GM21381 (cell line): ENCODE measurements around the gene TNS1.
"Not testable (repeated sequence)": the region's sequence is repeated elsewhere in the genome, so short reads cannot be mapped to it uniquely, and the experiment has no call there.

ENCODE experiments used
- ATAC-seq: cut with Tn5 transposase; IDR thresholded peaks from one replicate; pipeline ENCODE4 v1.9.1; 2021; ENCODE audit warnings: mild to moderate bottlenecking, moderate library complexity; ENCODE audit not compliant: unreplicated experiment

The TNS1 gene

GRCh38 chr2:218002845-218003180 lies at the start of gene TNS1:
Gene TNS1 (minus strand): TSS chr2:218002995. CDS start chr2:218002872, 123 bp downstream.
- ATAC-seq = no peak

- ATAC-seq = no peak
These were observed 49.1 kb upstream of the TNS1 start for GRCh38 chr2:218051903-218052302.

DNA sequence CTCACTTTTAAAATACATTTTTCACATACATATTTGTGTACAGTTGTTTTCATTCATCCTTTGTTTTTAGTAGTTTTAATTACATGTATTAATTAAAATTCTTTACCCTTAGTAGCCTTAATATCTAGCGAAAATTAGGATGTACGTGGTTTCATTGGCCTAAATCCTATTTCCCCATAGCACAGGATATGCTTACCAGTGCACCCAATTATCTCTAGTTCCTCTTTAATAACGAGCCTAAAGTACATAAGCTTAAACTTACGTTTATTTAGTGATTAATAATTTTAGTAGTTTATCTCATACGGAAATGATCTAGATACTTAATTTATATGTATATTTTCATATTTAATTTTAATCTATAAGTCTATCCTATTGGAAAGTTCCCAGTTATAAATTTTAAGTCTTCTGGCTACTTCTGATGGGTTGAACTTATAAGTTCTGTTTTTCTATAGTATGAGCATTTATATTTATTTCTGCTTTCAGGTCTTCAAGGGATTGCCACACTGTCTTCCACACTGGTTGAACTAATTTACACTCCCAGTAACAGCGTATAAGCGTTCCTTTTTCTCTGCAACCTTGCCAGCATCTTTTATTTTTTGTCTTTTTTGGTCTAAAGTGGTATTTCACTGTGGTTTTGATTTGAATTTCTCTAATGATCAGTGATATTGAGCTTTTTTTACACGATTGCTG lies 44.9 kb upstream of the TNS1 start:
- ATAC-seq = no peak

DNA sequence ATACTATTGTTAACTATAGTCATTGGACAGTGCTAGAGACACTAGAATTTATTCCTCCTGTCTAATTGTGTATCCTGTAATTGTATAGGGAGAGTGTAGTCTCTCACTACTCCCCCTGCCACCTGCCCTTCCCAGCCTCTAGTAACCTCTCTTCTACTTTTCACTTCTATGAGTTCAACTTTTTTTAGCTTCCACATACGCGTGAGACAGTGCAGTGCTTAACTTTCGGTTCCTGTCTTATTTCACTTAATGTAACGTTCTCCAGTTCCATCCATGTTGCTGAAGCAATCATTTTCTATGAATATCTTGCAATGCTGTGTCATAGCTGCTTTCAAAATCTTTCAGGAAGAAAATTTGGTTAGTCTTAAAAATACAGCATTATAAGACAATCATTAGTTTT lies 43.4 kb upstream of the TNS1 start:
- peak; percentile 87 for ATAC-seq

GRCh38 chr2:218044599-218044998 lies 41.8 kb upstream of the TNS1 start:
- not testable (repeated sequence) for ATAC-seq

GRCh38 chr2:218043701-218044109 lies 40.9 kb upstream of the TNS1 start:
- no peak for ATAC-seq

GRCh38 chr2:218043100-218043499 lies 40.3 kb upstream of the TNS1 start:
- no peak for ATAC-seq

DNA sequence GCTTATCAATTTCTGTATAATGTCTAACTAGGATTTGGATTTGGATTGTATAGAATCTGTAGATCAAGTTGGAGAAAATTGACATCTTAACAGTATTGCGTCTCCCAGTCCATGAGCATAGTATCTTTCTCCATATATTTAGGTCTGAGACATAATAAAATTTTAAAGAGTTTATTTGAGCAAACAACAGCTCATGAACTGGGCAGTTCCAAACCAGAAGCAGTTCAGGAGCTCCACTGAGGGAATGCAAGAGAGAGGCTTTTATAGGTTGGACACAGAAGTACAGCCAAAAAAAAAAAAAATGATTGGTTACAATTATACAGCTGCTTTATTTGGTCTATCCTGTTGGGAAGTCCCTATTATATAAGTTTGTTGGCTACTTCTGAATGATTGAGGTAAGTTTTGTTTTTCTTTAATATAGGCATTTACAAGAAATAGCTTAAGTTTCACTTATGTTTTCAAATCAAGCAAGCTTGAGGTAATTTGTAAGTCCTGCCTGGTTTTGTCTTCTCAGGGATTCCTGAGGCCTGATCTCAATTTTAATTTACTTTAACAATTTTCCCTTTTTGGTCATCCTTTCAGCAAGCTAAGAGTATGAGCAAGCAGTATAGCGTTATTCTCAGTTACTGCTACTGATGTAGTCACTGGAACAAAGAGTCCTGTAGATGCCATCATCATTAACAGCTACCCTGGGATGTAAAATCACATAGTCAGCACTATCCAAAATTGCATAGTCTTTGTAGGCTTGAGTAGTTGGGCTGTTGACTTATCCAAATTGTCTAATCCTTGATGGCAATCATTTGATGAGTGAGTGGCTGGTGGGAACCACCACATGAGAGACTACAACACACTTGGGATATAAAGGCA lies 38.7 kb upstream of the TNS1 start:
- no peak for ATAC-seq

DNA sequence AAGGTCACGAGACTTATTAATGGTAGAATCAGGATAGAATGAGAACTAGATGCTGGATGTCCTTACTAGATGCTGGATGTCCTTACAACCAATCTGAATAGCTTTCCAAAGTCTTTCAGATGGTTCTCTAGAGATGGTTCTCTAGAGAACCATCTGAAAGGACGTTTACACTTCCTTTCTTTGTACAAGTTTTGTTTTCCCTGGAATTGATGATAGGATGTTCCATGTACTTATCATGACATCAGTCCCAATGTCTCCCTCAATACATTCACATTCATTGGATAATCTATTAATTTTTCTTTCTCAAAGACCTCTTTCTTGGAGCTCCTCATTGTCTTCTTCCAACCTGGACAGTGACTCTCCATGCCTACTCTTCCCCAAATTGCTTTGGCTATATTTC lies 38.1 kb upstream of the TNS1 start:
- no peak for ATAC-seq

DNA sequence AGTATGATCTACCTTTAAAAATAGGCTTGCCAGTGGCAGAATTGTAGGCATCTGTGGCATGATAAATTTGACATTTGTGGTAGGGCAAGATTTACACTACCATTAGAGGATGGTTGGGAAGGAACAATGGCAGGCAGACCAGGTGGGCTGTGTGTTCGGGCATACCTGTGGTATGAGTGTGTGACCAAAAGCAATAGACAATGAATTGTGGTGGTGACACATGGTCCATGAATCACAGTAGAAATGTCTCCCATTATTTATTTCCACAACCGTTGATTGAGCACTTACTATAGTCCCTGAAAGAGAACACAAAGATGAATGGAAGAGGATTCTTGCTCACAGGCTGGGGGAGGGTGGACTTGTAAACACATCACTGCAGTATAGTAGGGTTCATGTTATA lies 36.4 kb upstream of the TNS1 start:
- no peak for ATAC-seq

GRCh38 chr2:218036371-218036770 lies 33.6 kb upstream of the TNS1 start:
- no peak for ATAC-seq

GRCh38 chr2:218035463-218036100 lies 32.8 kb upstream of the TNS1 start:
- no peak for ATAC-seq

DNA sequence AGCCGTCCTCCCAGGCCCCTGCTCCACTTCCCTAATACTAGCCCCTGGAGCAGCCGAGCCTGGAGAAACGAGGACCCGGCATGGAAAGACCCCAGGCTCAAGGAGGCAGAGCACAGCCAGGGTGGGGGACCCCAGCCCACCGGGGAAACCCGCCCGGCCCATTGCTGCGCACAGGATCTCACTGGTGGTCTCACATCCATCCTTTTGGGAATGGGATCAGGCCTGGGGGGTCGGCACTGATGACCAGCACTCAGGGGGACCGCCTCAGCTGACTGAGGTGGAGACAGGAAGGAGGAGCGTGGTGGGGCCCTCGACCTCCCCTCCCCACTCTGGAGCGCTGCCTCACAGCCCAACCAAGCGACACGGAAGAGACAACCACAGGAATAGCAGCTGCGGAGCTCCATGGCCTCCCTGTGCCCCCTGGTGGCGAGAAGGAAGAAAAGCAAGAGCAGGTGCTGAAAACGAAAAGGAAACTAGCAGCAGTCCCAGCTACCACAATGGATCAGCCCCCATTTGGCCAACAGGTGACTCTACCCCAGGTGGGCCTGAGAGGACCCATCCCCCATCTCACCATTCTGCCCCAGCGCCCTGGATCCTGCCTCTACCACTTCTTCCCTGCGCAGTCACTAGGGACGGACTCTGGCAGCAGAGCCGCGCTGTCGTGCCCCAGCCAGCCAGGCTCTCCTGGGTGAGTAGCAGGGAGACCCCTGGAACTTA lies 31.9 kb upstream of the TNS1 start:
- ATAC-seq = peak; percentile 87

GRCh38 chr2:218033590-218034496 lies 31.0 kb upstream of the TNS1 start:
- no peak for ATAC-seq

DNA sequence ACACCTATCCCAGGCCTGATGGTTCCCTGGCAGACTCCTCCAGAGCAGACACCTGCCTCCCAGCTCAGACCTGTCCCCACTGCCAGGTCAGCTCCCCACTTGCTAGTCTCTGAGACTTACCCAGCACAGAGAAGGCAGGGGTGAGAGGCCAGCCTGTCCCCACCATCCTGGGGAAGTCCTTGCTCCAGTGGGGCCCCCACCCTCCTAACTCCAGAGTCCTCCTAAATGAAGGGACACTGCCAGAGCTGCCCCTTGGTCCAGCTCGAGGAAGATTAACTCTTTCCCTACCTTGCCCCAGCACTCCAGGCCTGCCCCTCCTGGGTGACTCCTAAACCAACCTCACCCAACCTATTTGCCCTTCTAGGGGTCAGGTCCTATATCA lies 30.4 kb upstream of the TNS1 start:
- ATAC-seq = no peak

DNA sequence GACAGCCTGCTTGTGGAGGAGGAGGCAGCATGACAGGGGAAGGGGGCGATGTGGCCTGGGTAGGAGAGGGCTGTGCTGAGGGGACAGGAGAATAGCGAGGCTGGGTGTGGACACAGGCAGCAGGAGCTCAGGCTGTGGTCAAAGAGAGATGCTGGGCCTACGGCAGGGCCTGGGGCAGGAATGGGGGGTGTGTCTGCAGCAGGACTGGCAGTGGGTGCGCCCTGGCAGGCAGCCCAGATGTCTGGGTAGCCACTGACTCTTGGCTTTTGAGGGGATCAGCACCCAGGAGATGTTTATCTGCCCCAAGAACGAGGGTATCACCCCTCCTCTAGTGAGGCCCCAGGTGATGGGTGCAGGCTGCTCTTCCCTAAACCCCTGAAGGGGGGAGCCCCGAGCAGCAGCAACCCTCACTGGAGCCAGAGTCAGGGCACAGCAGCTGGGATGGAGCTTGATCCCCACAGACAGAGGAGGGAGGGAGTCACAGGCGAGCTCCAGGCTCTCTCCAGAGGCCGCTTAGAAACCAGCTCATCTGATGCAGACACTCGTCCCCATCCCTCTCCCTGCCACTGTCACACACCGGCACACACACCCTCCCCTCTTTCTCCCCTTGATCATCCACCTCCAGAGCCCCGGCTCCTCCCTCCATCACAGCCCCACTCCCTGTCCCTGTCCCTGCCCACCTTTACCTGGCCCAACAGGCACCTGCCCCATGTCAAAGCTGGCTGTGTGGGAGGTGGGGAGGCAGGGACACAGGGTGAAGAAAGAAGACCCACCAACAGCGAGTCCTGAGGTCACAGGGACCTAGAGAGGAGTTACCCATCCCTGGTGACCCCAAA lies 29.8 kb upstream of the TNS1 start:
- no peak for ATAC-seq

- ATAC-seq = no peak
These were observed 29.0 kb upstream of the TNS1 start for GRCh38 chr2:218031771-218032257.

DNA sequence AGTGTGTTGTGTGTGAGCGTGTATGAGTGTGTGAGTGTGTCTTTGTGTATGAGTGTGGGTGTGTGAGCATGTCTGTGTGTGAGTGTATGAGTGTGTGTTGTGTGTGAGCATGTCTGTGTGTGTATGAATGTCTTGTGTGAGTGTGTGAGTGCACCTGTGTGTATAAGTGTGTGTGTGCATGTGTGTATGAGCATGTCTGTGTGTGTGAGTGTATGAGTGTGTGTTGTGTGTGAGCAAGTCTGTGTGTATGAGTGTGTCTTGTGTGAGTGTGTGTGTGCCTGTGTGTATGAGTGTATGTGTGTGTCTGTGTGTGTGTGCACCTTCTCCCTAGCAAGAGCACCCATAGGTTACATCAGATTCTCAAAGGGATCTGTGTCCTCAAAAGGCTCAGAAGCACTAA lies 28.5 kb upstream of the TNS1 start:
- ATAC-seq = no peak
